H9 (cell line): ENCODE data around the gene MDFI. TPM values are rescaled to one million over a fixed set of nuclear protein-coding genes. Genes with fewer than 3 reads are reported as not detected.

Experiments used
- DNase-seq: peaks from one replicate; pipeline ENCODE4 v3.0.0-alpha.2; 2017
- H2AFZ ChIP-seq: one replicate; pipeline ENCODE4 v1.6.1; 2013; ENCODE audit warnings: mild to moderate bottlenecking, low read length, control low read depth, moderate library complexity
- H2AK5ac ChIP-seq: 2 replicates; pipeline ENCODE4 v1.6.1; 2013; ENCODE audit warnings: low read length, control low read depth, mixed read lengths; ENCODE audit not compliant: insufficient read length
- H2BK120ac ChIP-seq: one replicate; pipeline ENCODE4 v1.6.1; 2013; ENCODE audit warnings: low read depth, mild to moderate bottlenecking, low read length, control low read depth, inconsistent platforms; ENCODE audit not compliant: poor library complexity, severe bottlenecking
- H2BK12ac ChIP-seq: 2 replicates; pipeline ENCODE4 v1.6.1; 2013; ENCODE audit warnings: low read length, control low read depth, mixed read lengths, low read depth; ENCODE audit not compliant: insufficient read length
- H2BK15ac ChIP-seq: 2 replicates; pipeline ENCODE4 v1.6.1; 2013; ENCODE audit warnings: low read depth, low read length, control low read depth
- H2BK20ac ChIP-seq: one replicate; pipeline ENCODE4 v1.6.1; 2013; ENCODE audit warnings: low read depth, mild to moderate bottlenecking, low read length, control low read depth, inconsistent platforms; ENCODE audit not compliant: poor library complexity, severe bottlenecking
- H2BK5ac ChIP-seq: 2 replicates; pipeline ENCODE4 v1.6.1; 2013; ENCODE audit warnings: low read length, control low read depth, mixed read lengths; ENCODE audit not compliant: insufficient read length
- H3K14ac ChIP-seq: 2 replicates; pipeline ENCODE4 v1.6.1; 2013; ENCODE audit warnings: low read length, control low read depth; ENCODE audit not compliant: insufficient read depth
- H3K18ac ChIP-seq: 2 replicates; pipeline ENCODE4 v1.6.1; 2013; ENCODE audit warnings: low read depth, mild to moderate bottlenecking, mixed read lengths, low read length, control low read depth; ENCODE audit not compliant: insufficient read length
- H3K23ac ChIP-seq: 2 replicates; pipeline ENCODE4 v1.6.1; 2013; ENCODE audit warnings: low read length, control low read depth, mixed read lengths, low read depth; ENCODE audit not compliant: insufficient read length
- H3K23me2 ChIP-seq: 2 replicates; pipeline ENCODE4 v1.6.1; 2013; ENCODE audit warnings: low read depth, mild to moderate bottlenecking, mixed read lengths, low read length, control low read depth; ENCODE audit not compliant: insufficient read length, poor library complexity, severe bottlenecking
- H3K27ac ChIP-seq: 2 replicates; pipeline ENCODE4 v1.5.1; 2013; ENCODE audit warnings: low read length, control low read depth, mixed read lengths, low read depth; ENCODE audit not compliant: insufficient read length
- H3K27me3 ChIP-seq: 2 replicates; pipeline ENCODE4 v1.6.1; 2013; ENCODE audit warnings: low read length, control low read depth, inconsistent platforms; ENCODE audit not compliant: insufficient read depth
- H3K4ac ChIP-seq: 2 replicates; pipeline ENCODE4 v1.6.1; 2013; ENCODE audit warnings: low read depth, mild to moderate bottlenecking, control low read depth, inconsistent platforms, low read length, moderate library complexity
- H3K4me1 ChIP-seq: 2 replicates; pipeline ENCODE4 v1.6.1; 2013; ENCODE audit warnings: low read length, control low read depth, inconsistent platforms; ENCODE audit not compliant: insufficient read depth
- H3K4me2 ChIP-seq: 2 replicates; pipeline ENCODE4 v1.6.1; 2013; ENCODE audit warnings: low read length, control low read depth, mixed read lengths; ENCODE audit not compliant: insufficient read length, insufficient read depth
- H3K56ac ChIP-seq: 2 replicates; pipeline ENCODE4 v1.6.1; 2013; ENCODE audit warnings: low read depth, mild to moderate bottlenecking, mixed read lengths, low read length, control low read depth; ENCODE audit not compliant: insufficient read length
- H3K79me1 ChIP-seq: 2 replicates; pipeline ENCODE4 v1.6.1; 2013; ENCODE audit warnings: low read depth, mild to moderate bottlenecking, moderate library complexity, low read length, control low read depth, inconsistent platforms; ENCODE audit not compliant: insufficient read depth, poor library complexity, severe bottlenecking
- H3K79me2 ChIP-seq: 2 replicates; pipeline ENCODE4 v1.6.1; 2013; ENCODE audit warnings: low read length, control low read depth, inconsistent platforms; ENCODE audit not compliant: insufficient read depth
- H3K9ac ChIP-seq: 2 replicates; pipeline ENCODE4 v1.6.1; 2013; ENCODE audit warnings: low read length, control low read depth, mixed read lengths; ENCODE audit not compliant: insufficient read length; ENCODE audit errors: extremely low read depth
- H3K9me3 ChIP-seq: one replicate; pipeline ENCODE4 v1.6.1; 2013; ENCODE audit warnings: low read depth, low read length, inconsistent platforms; ENCODE audit not compliant: control insufficient read depth
- H3T11ph ChIP-seq: one replicate; pipeline ENCODE4 v1.6.1; 2013; ENCODE audit warnings: mild to moderate bottlenecking, low read length, control low read depth, inconsistent platforms
- H4K20me1 ChIP-seq: one replicate; pipeline ENCODE4 v1.6.1; 2013; ENCODE audit not compliant: control insufficient read depth, insufficient read length, insufficient read depth
- H4K5ac ChIP-seq: 2 replicates; pipeline ENCODE4 v1.6.1; 2013; ENCODE audit warnings: low read depth, mild to moderate bottlenecking, mixed read lengths, low read length, control low read depth; ENCODE audit not compliant: insufficient read length
- H4K8ac ChIP-seq: replicated peaks from 2 replicates; pipeline ENCODE4 v1.6.1; 2013; ENCODE audit warnings: low read length, control low read depth, mixed read lengths, low read depth; ENCODE audit not compliant: insufficient read length
- H4K91ac ChIP-seq: 2 replicates; pipeline ENCODE4 v1.6.1; 2013; ENCODE audit warnings: low read depth, mild to moderate bottlenecking, moderate library complexity, mixed read lengths, low read length, control low read depth; ENCODE audit not compliant: insufficient read length
- H3K27ac Mint-ChIP-seq, 3 experiments: 2 replicates in 2 of 3; 3 replicates in 1 of 3; pipeline ENCODE4 v1.8.0; 2020 to 2021; ENCODE audit warnings: mixed read lengths in 3 of 3, mild to moderate bottlenecking in 1 of 3, moderate library complexity in 1 of 3
- H3K27me3 Mint-ChIP-seq: 2 replicates; pipeline ENCODE4 v1.8.0; 2021; ENCODE audit warnings: low read depth, mild to moderate bottlenecking, moderate library complexity, mixed read lengths
- H3K36me3 Mint-ChIP-seq, 3 experiments: 2 replicates in 2 of 3; 3 replicates in 1 of 3; pipeline ENCODE4 v1.8.0; 2020 to 2021; ENCODE audit warnings: low read depth in 3 of 3, mixed read lengths in 3 of 3; ENCODE audit not compliant: insufficient read depth in 1 of 3
- H3K4me1 Mint-ChIP-seq, 2 experiments: 2 replicates each; pipeline ENCODE4 v1.8.0; 2020; ENCODE audit warnings: mixed read lengths in 2 of 2
- H3K4me3 Mint-ChIP-seq, 2 experiments: 2 replicates in 1 of 2; 3 replicates in 1 of 2; pipeline ENCODE4 v1.8.0; 2020 to 2021; ENCODE audit warnings: mild to moderate bottlenecking in 2 of 2, mixed read lengths in 2 of 2, moderate library complexity in 1 of 2
- H3K9me3 Mint-ChIP-seq, 2 experiments: 2 replicates in 1 of 2; 3 replicates in 1 of 2; pipeline ENCODE4 v1.8.0; 2020; ENCODE audit warnings: mild to moderate bottlenecking in 2 of 2, mixed read lengths in 2 of 2, moderate library complexity in 1 of 2
- CTCF ChIP-seq: fragments of 200-600 bp; sonication (generic); conservative IDR thresholded peaks from 3 replicates; pipeline ENCODE4 v1.8.0; 2021; ENCODE audit warnings: antibody characterized with exemption, mild to moderate bottlenecking
- WGBS: extraction: QIAGEN DNeasy Blood & Tissue Kit; methylation state at CpG from one replicate; pipeline ENCODE4 v1.1.7; 2013; ENCODE audit warnings: missing lambda C conversion rate, low lambda C conversion rate, mixed read lengths; ENCODE audit not compliant: insufficient read length; ENCODE audit errors: extremely low coverage; 5-methylcytosine and 5-hydroxymethylcytosine counted together
- total RNA-seq: library from RNA; stranded (reverse); gene quantifications from 2 replicates; pipeline ENCODE4 v1.2.1, GENCODE V29; 2021

The MDFI gene
- total RNA-seq, 1 experiment from 2014 or later: 45.0 TPM

GRCh38 chr6:41622206-41622988 is 15.9 kb upstream of the MDFI start:
- Histone ChIP-seq H2AK5ac (no peak overlapping the region), H2BK20ac (no peak overlapping the region), H3K27me3 (no peaks in the 10 kb centered on the region), H2BK5ac (no peak overlapping the region), H3K4me2 (no peak overlapping the region), H3K18ac (no peak overlapping the region), H3K9ac (no peak overlapping the region), H3K9me3 (no peaks in the 10 kb centered on the region), H4K5ac (no peak overlapping the region), H3K56ac (no peak overlapping the region), H3T11ph (no peak overlapping the region), H2BK12ac (no peak overlapping the region), H3K4ac (no peak overlapping the region), H2AFZ (no peak overlapping the region), H2BK120ac (no peak overlapping the region), H3K23me2 (no peaks in the 10 kb centered on the region), H3K27ac (no peak overlapping the region), H3K4me1 (no peaks in the 10 kb centered on the region), H3K14ac (no peak overlapping the region), H4K8ac (no peak overlapping the region), H3K23ac (no peak overlapping the region), H4K20me1 (no peaks in the 10 kb centered on the region), H4K91ac (no peak overlapping the region), H3K79me2 (no peaks in the 10 kb centered on the region), H3K79me1 (no peaks in the 10 kb centered on the region), H2BK15ac (no peak overlapping the region)
- Mint-ChIP-seq H3K4me1 (peaks cover 15 to 22% of the 10 kb centered on the region in 2 experiments), H3K27me3 (peaks cover 10% of the 10 kb centered on the region), H3K27ac (peak overlapping the region in 1 of 3 experiments; percentile 45; a peak in 1 of 7 replicates), H3K4me3 (no peak overlapping the region), H3K9me3 (peaks cover 16 to 20% of the 10 kb centered on the region in 2 experiments), H3K36me3 (peaks cover 0 to 21% (median 2%) of the 10 kb centered on the region in 3 experiments; a peak in 5 of 7 replicates)
- TF ChIP-seq CTCF: no peak
- no CpG with 5 or more reads among the region's 3 CpGs for WGBS
- DNase-seq: no peak
